SH-SY5Y (cell line): ENCODE measurements around the gene CKAP5.

ENCODE experiments used
- GATA2 ChIP-seq: IDR thresholded peaks from 2 replicates; pipeline ENCODE4 v1.6.1; 2011; ENCODE audit warnings: mild to moderate bottlenecking, low read depth, low read length
- GATA3 ChIP-seq: IDR thresholded peaks from 2 replicates; pipeline ENCODE4 v1.6.1; 2011; ENCODE audit warnings: low read depth, mild to moderate bottlenecking, low read length, moderate library complexity

DNA sequence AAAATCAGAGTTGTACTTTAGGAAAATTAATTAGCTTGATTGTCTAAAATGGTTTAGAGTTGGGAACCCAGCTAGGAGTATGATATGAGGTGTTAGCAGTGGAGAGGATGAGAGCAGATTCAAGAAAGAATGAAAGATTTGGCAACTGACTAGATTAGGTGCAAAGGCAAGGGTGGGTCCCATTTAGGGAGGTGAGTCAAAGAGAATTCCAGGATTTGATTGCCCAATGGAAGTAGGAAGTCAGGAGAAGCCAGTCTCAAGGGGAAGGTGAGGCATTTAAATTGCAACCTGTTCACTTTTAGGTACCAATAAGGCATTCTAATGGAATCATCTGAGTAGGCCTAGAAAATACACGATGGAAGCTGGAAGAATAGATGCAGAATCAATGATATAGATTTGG lies 3.6 kb upstream of the CKAP5 start:
- no peak for TF ChIP-seq GATA2
- no peak for TF ChIP-seq GATA3
